Liver (tissue), 9 donors: Measurements from ENCODE around the gene ENPP7. TPM values are rescaled to one million over a fixed set of nuclear protein-coding genes. Genes with fewer than 3 reads are reported as not detected.

ENCODE experiments used
- DNase-seq: peaks from one replicate; pipeline ENCODE4 v3.0.0-alpha.2; 2017; ENCODE audit warnings: low spot score
- H3K27ac ChIP-seq, 2 donors: one replicate each; pipeline ENCODE4 v1.7.0; 2013; ENCODE audit warnings: inconsistent platforms in 2 of 2, low read length in 2 of 2, control low read depth in 1 of 2, low read depth in 1 of 2, mild to moderate bottlenecking in 1 of 2
- H3K27me3 ChIP-seq, 4 donors: one replicate each; pipeline versions ENCODE4 v1.6.1 to v1.7.0; 2013; ENCODE audit warnings: low read length in 3 of 4, inconsistent platforms in 1 of 4, mild to moderate bottlenecking in 1 of 4, moderate library complexity in 1 of 4; ENCODE audit not compliant: control insufficient read depth in 4 of 4, insufficient read depth in 4 of 4
- H3K36me3 ChIP-seq, 4 donors: one replicate each; pipeline versions ENCODE4 v1.6.1 to v1.7.0; 2013; ENCODE audit warnings: low read length in 3 of 4, mild to moderate bottlenecking in 3 of 4, low read depth in 1 of 4, moderate library complexity in 1 of 4; ENCODE audit not compliant: control insufficient read depth in 4 of 4, insufficient read depth in 3 of 4
- H3K4me1 ChIP-seq, 4 donors: one replicate each; pipeline versions ENCODE4 v1.6.1 to v1.7.0; 2013; ENCODE audit warnings: low read length in 3 of 4, mild to moderate bottlenecking in 3 of 4, moderate library complexity in 1 of 4; ENCODE audit not compliant: control insufficient read depth in 4 of 4, insufficient read depth in 4 of 4
- H3K4me3 ChIP-seq, 3 donors: one replicate each; pipeline versions ENCODE4 v1.6.1 to v1.7.0; 2013; ENCODE audit warnings: low read length in 3 of 3, control low read depth in 1 of 3, low read depth in 1 of 3, mild to moderate bottlenecking in 1 of 3
- H3K9ac ChIP-seq, 2 donors: one replicate each; pipeline ENCODE4 v1.7.0; 2013; ENCODE audit warnings: low read length in 2 of 2, mild to moderate bottlenecking in 2 of 2, moderate library complexity in 2 of 2, control low read depth in 1 of 2, low read depth in 1 of 2
- H3K9me3 ChIP-seq, 4 donors: one replicate each; pipeline versions ENCODE4 v1.6.1 to v1.7.0; 2013; ENCODE audit warnings: low read length in 3 of 4; ENCODE audit not compliant: control insufficient read depth in 4 of 4
- ATF3 ChIP-seq: IDR thresholded peaks from 2 replicates; pipeline ENCODE4 v1.6.1; 2016; ENCODE audit warnings: antibody characterized with exemption
- CTCF ChIP-seq: fragments of 150-350 bp; IDR thresholded peaks from 2 replicates; pipeline ENCODE4 v1.5.1; 2017; ENCODE audit warnings: improper control_type of control experiment, low read depth, low read length; ENCODE audit not compliant: missing input control
- EGR1 ChIP-seq, 2 donors: IDR thresholded peaks; 2 replicates each; pipeline ENCODE4 v1.6.1; 2016 to 2018; ENCODE audit warnings: antibody characterized with exemption in 2 of 2, low read depth in 2 of 2
- FOXA1 ChIP-seq: IDR thresholded peaks from 2 replicates; pipeline ENCODE4 v1.6.1; 2016; ENCODE audit warnings: antibody characterized with exemption
- FOXA2 ChIP-seq: IDR thresholded peaks from 2 replicates; pipeline ENCODE4 v1.6.1; 2016; ENCODE audit warnings: antibody characterized with exemption
- GABPA ChIP-seq, 2 donors: IDR thresholded peaks in 1 of 2; conservative IDR thresholded peaks in 1 of 2; 2 replicates each; pipeline ENCODE4 v1.6.1; 2016; ENCODE audit warnings: antibody characterized with exemption in 2 of 2, mild to moderate bottlenecking in 1 of 2, moderate library complexity in 1 of 2
- HNF4A ChIP-seq, 2 donors: conservative IDR thresholded peaks; 2 replicates each; pipeline ENCODE4 v1.6.1; 2016; ENCODE audit warnings: antibody characterized with exemption in 2 of 2, mild to moderate bottlenecking in 2 of 2
- HNF4G ChIP-seq: IDR thresholded peaks from 2 replicates; pipeline ENCODE4 v1.6.1; 2016; ENCODE audit warnings: antibody characterized with exemption
- JUND ChIP-seq, 2 donors: IDR thresholded peaks; 2 replicates each; pipeline ENCODE4 v1.6.1; 2016; ENCODE audit warnings: antibody characterized with exemption in 2 of 2
- MAX ChIP-seq: IDR thresholded peaks from 2 replicates; pipeline ENCODE4 v1.6.1; 2016; ENCODE audit warnings: antibody characterized with exemption
- NR2F2 ChIP-seq: IDR thresholded peaks from 2 replicates; pipeline ENCODE4 v1.6.1; 2016; ENCODE audit warnings: antibody characterized with exemption
- RAD21 ChIP-seq, 2 donors: IDR thresholded peaks; 2 replicates each; pipeline ENCODE4 v1.6.1; 2016; ENCODE audit warnings: antibody characterized with exemption in 2 of 2, mild to moderate bottlenecking in 2 of 2
- REST ChIP-seq: IDR thresholded peaks from 2 replicates; pipeline ENCODE4 v1.6.1; 2016; ENCODE audit warnings: antibody characterized with exemption, mild to moderate bottlenecking
- RXRA ChIP-seq, 2 donors: IDR thresholded peaks; 2 replicates each; pipeline ENCODE4 v1.6.1; 2017 to 2018; ENCODE audit warnings: antibody characterized with exemption in 2 of 2, mild to moderate bottlenecking in 1 of 2
- SP1 ChIP-seq: IDR thresholded peaks from 2 replicates; pipeline ENCODE4 v1.6.1; 2018; ENCODE audit warnings: antibody characterized with exemption, mild to moderate bottlenecking
- TAF1 ChIP-seq: conservative IDR thresholded peaks from 2 replicates; pipeline ENCODE4 v1.6.1; 2016; ENCODE audit warnings: antibody characterized with exemption, mild to moderate bottlenecking
- YY1 ChIP-seq: IDR thresholded peaks from 2 replicates; pipeline ENCODE4 v1.6.1; 2016; ENCODE audit warnings: antibody characterized with exemption, mild to moderate bottlenecking
- ZBTB33 ChIP-seq: IDR thresholded peaks from 2 replicates; pipeline ENCODE4 v1.6.1; 2016; ENCODE audit warnings: antibody characterized with exemption
- WGBS: extraction: QIAGEN DNeasy Blood & Tissue Kit; methylation state at CpG from one replicate; pipeline ENCODE4 v1.1.7; 2013; 5-methylcytosine and 5-hydroxymethylcytosine counted together
- polyA plus RNA-seq, 2 donors: library from polyadenylated mRNA; stranded (reverse) in 1 of 2; unstranded in 1 of 2; fragments of 200-250 nt in 1 of 2; fragments of >200 nt in 1 of 2; fragmentation: Nextera tagmentation in 1 of 2; extraction: Ambion mirVana in 1 of 2; gene quantifications; one replicate each; pipeline versions ENCODE4 v1.2.1 to v1.2.3, GENCODE V29; 2013 to 2015
- total RNA-seq, 2 donors: library from RNA; depleted of rRNA; stranded (reverse); fragments of >200 nt; gene quantifications; one replicate each; pipeline ENCODE4 v1.2.3, GENCODE V29; 2014
- donor health status: healthy.
- donor health status: healthy.
- donor health status: healthy.
- donor health status: healthy.
- donor health status: healthy.

The ENPP7 gene
- total RNA-seq (10 to 100 TPM in 1 of 2 donors, 1 to 10 TPM in 1; 1.7 to 12.0 TPM), polyA plus RNA-seq (1 to 10 TPM; 3.8 to 4.1 TPM)

GRCh38 chr17:79730769-79731483 lies at the start of gene ENPP7:
Gene ENPP7, plus strand, starts transcription at chr17:79730943. Its CDS starts 197 bp downstream, at chr17:79731140.
- 60% methylated on average over 33 of the region's 33 CpGs for WGBS
- no peaks in the 10 kb centered on the region for H3K27me3 ChIP-seq
- peaks cover 11 to 37% (median 24%) of the 10 kb centered on the region in 4 donors for H3K4me1 ChIP-seq
- H3K4me3 ChIP-seq, result no peak within 1 kb of the TSS
- TF ChIP-seq GABPA (IDR thresholded peaks at IDR 0.05 in 1 of 2, conservative IDR thresholded peaks at IDR 0.05 in 1 of 2) (no peak), EGR1 (IDR thresholded peaks at IDR 0.05; ENCODE audit: low read depth in 2 of 2) (no peak), MAX (no peak), RXRA (IDR thresholded peaks at IDR 0.05) (peak; percentile 69 to 75), YY1 (peak; percentile 34), TAF1 (no peak), CTCF (no peak), NR2F2 (no peak), RAD21 (IDR thresholded peaks at IDR 0.05) (no peak), REST (no peak), HNF4G (peak; percentile 49), FOXA1 (no peak), FOXA2 (no peak), HNF4A (conservative IDR thresholded peaks at IDR 0.05) (peak; percentile 81 to 87), ATF3 (no peak), ZBTB33 (no peak), JUND (IDR thresholded peaks at IDR 0.05) (no peak), SP1 (peak; percentile 72)
- no peak within 1 kb of the TSS for H3K9ac ChIP-seq
- DNase-seq, result no peak
- H3K9me3 ChIP-seq, result no peaks in the 10 kb centered on the region
- H3K36me3 ChIP-seq, result no peaks in the 10 kb centered on the region
- H3K27ac ChIP-seq, result peak within 1 kb of the TSS; percentile 62 to 65
